Esophagus mucosa (tissue), 1 donor: ENCODE measurements around the gene RIC1. TPM values are rescaled to one million over a fixed set of nuclear protein-coding genes. Genes with fewer than 3 reads are reported as not detected.
A peak's percentile ranks its signal among the peaks of the same experiment; 100 is the strongest.
"Not testable (repeated sequence)": the region's sequence is repeated elsewhere in the genome, so short reads cannot be mapped to it uniquely, and the experiment has no call there.

Experiments
- ATAC-seq: fragments of 200-7000 bp; cut with Tn5 transposase; one replicate; pipeline ENCODE4 v1.9.1; 2020
- total RNA-seq: library from RNA; stranded (reverse); gene quantifications from one replicate; pipeline ENCODE4 v1.2.4, GENCODE V29; 2023
- donor health status: DM: yes; HTN: yes; CAD: no.

Gene RIC1
- total RNA-seq, 1 donor from 2014 or later, result 14.1 TPM

DNA sequence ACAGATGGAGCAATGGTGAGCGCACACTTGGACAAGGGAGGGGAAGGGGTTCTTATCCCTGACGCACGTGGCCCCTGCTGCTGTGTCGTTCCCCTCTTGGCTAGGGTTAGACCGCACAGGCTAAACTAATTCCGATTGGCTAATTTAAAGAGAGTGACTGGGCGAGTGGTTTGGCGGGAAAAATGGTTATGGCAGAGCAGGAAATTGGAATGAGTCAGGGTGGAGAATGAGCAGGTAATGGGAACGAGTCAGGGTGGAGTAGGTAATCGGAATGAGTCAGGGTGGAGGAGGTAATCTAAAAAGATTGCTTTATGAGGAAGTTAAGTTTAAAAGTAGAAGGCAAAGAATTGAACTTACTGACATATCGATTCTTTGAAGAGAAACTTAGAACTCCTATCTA is 46.1 kb downstream of the RIC1 start:
- not testable (repeated sequence) for ATAC-seq

DNA sequence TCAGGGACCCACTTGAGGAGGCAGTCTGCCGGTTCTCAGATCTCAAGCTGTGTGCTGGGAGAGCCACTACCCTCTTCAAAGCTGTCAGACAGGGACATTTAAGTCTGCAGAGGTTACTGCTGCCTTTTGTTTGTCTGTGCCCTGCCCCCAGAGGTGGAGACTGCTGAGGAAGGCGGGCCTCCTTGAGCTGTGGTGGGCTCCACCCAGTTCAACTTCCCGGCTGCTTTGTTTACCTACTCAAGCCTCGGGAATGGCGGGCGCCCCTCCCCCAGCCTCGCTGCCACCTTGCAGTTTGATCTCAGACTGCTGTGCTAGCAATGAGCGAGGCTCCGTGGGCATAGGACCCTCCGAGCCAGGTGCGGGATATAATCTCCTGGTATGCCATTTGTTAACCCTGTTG is 54.7 kb downstream of the RIC1 start:
- ATAC-seq, result not testable (repeated sequence)

DNA sequence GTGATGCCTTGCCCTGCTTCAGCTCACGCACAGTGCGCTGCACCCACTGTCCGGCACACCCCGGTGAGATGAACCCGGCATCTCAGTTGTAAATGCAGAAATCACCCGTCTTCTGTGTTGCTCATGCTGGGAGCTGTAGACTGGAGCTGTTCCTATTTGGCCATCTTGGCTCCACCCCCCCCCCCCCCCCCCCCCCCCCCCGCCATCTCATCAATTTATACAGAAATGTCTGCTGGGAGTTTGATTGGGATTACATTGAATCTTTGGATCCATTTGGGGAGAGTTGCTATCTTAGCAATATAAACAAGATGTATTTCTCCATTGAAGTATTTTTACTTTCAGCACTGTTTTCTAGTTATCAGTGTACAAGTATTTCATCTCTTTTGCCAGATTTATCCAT is 55.2 kb downstream of the RIC1 start:
- ATAC-seq, result no peak

DNA sequence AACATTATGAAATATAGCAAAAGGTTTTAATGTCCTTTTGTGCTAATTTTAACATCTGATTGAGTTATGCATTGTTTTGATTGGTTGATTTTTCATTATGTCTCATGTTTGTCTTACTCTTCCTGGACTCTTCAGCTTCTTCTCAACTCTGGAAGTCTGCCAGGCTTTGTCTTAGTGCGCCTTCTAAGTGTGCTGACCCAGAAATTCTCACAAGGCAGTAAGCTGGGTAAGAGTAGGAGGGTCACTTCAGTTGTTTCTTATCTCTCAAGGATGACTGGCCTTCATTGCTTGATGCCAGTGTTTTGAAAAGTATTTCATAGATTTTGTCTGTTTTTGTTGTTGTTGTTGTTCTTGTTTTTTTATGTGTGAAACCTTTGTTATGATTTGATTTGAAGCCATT is 59.2 kb downstream of the RIC1 start:
- no peak for ATAC-seq

DNA sequence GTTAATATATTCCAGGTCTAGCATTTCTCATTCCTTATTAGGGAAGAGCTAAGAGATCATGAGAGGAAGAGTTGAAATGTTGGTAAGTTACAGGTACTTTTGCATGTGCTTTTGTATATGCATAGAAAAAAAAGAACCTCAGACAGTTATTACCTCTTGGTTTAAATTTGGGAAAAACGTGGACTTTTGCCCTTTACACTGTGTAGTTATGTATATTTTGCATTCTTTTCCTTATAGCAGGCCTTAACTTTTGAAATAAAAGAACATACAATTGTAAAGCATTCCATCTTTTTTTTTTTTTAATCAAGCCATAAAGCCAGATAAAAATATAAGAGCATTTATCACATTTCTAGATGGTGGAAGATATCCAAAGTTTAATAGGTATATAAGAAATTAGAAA is 61.4 kb downstream of the RIC1 start:
- ATAC-seq, result no peak

DNA sequence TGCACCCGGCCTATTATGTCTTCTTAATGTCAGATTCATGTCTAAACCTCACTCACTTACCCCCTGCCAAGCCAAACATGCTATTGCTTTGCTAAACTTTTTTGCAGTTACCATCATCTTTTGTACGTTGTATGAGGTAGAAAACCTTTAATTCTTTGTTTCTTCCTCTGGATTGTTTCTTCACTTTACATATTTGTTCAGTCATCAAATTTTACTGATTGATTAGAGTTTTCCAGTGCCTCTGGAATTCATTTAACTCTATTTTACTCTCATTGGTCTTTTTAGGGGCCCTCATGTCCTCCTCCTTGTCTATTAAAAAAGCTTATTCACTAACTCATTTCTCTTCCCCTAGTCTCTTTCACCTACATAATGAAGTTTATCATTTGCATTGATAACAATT is 67.0 kb downstream of the RIC1 start:
- ATAC-seq, result no peak

DNA sequence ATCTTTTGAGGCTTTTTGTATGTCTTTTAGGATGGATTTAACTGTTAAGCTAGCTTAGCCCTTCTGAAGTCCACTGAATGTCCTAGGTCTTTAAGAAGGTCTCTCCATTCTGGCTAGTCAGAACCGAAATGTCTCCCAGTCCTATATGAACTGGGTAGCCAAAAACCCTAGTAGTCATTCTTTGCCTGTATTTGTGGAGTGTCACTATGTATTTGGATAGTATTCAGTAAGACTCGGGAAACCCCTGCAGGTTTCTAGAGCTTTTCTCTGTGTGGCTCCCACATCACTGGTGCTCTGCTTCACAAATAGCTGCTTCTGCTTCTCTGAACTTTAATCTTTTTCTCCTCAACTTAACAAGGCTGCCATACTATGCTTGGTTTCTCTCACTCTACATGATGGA is 68.0 kb downstream of the RIC1 start:
- no peak for ATAC-seq

DNA sequence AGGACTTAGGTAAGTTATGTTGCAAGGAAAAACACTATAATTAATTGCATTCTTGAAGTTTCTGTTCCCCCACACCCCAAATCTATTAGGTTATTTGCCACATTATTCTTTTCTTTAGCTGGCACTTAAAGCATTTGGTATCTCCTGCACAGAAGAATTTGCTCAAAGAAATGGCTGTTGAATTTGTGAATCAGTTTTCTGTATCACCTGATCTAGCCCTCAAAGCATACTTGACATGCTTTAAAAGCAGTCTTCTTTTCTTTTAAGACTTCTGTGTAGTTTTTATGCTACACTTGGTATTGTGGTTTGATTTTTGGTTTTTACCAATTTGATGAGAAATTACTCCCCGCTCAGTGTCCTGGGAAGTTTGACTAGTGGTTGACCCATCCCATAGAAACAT is 69.1 kb downstream of the RIC1 start:
- no peak for ATAC-seq

DNA sequence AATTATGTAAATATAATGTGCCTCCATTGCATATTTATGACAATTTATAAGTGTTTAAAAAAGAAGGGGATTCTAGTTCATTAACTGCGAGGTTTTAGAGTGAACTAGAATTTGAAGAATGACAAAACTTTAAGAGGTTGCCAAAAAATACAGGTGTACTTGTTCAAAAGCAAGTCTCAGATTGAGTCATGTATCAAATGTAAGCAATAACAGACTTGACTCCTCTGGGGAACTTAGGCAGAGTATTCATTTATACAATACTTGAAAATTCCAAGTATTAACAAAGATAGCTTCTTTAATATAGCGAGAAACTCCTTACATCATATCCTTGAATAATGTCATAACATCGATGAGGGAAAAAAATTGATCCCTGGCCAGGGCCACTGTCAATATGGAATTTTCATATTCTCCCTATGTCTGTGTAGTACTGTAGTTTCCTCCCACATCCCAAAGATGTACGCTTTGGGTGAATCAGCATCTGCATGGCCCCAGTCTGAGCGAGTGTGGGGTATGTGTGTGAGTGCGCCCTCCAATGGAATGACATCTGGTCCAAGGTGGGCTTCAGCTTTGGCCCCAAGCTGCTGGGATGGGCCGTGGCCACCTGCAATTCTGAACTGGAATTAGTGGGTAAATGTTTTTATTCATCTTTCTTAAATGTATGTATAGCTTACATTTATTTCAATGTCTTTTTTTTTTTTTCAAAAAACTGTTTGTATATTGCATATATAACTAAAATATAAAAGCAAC is 70.1 kb downstream of the RIC1 start:
- no peak for ATAC-seq

DNA sequence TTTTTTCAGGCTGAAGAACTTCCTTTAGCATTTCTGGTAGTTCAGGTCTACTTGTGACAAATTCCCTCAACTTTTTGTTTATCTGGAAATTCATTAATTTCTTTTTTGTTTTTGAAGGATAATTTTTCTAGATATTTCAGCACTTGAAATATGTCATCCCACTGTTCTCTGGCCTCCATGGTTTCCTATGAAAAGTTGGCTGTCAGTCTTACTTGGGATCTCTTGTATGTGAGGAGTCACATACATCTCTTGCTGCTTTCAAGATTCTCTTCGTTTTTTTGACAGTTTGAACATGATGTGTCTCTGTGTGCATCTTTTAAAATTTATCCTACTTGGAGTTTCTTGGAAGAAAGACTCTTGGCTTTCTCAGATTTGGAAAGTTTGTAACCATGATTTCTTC is 79.5 kb downstream of the RIC1 start:
- no peak for ATAC-seq

DNA sequence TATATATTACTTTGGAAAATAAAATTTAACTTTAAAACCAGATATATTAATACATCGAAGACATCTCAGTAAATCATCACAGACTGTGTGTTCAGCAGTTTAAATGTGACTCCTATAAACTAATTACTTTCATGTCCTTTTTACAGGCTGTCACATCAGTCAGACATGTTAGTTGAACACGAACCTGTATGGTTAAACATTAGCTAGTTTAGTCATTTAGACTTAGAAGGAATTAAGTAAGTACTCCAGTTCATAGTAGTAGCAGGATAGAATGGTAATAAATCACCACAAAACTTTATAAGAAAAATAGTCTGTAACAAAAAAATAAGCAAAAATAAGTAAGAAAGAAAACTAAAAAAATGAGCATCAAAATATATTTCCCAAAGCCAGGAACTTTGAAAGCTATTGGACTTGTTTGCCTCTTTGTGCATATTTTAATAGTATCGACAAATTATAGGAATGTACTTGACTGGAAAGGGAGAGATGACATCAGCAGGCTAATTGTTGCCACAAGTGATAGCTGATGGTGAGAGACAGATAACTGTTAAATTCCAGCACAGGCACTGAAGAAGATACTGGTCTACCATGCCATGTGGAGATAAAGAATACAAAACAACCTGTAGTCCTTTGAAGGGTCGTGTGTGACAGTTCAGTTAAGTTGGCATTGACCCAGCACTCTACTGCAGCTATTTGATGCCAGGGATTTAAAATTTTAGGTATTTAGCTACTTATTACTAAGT is 83.9 kb downstream of the RIC1 start:
- no peak for ATAC-seq

DNA sequence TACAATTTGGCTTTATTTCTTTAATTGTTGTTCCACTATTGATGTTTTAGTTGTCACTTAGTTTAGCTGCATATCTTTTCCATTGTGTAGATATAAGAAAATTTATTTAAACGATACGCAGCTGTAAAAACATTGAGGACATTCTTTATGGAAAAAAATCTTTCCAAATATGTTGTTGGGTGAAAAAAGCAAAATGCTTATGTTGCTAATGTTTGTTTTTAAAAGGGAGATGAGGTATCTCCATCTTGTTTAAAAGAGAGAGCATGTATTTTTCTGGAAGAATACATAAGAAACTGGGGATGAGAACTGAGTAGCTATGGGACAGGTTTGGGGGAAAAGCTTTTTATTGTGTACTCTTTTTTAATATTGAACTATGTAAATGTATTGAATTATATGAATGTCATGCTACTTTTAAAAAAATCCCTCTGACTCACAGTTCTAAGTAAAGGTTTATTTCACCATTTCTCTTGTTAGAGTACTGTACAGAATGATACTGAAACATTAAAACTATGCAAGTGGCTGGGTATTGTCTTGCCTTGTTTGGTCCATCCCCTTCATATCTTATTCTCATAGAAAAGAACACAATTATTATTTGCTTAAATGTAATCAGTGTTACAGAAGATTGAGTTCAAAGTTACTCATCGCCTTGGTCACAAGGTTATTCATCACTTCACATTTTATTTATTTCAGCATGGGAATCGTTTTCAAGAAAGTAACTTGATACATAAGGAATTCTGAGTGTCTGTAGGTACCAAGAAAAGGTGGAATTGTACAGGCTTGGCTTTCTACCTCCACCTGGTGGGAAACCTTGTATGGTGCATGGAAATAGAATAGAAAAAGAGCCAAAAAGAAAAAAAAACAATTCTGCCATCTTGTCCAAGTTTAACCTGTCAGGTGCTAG is 85.8 kb downstream of the RIC1 start:
- no peak for ATAC-seq

DNA sequence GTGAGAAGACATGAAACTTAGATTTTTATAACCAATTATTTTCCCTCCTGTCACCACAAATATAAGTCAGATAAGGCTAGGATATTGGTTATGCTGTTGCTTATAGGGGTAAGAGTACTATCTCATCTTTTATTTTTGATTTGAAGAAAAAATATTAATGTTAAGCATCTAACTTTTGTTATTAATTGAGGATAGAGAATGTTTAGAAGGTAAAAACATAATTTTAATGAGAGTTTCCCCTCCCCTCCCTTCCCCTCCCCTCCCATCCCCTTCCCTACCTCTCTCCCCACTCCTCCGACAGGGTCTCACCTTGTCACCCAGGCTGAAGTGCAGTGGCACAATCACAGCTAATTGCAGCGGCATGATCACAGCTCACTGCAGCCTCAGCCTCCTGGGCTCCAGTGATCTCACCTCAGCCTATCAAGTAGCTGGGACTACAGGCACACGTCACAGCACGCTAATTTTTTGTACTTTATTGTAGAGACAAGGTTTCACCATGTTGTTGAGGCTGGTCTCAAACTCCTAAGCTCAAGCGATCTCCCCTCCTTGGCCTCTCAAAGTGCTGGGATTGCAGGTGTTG is 86.7 kb downstream of the RIC1 start:
- ATAC-seq, result no peak

DNA sequence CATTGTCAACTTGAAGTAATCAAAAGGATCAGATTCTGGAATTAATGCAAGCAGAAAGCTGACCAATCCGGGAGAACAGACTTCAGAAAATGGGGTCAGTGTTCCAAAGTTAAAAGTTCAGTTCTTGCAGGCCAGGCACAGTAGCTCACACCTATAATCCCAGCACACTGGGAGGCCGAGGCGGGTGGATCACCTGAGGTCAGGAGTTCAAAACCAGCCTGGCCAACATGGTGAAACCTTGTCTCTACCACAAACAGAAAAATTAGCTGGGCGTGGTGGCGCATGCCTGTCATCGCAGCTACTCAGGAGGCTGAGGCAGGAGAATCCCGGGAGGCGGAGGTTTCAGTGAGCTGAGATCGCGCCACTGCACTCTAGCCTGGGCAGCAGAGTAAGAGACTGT is 88.5 kb downstream of the RIC1 start:
- ATAC-seq, result not testable (repeated sequence)

DNA sequence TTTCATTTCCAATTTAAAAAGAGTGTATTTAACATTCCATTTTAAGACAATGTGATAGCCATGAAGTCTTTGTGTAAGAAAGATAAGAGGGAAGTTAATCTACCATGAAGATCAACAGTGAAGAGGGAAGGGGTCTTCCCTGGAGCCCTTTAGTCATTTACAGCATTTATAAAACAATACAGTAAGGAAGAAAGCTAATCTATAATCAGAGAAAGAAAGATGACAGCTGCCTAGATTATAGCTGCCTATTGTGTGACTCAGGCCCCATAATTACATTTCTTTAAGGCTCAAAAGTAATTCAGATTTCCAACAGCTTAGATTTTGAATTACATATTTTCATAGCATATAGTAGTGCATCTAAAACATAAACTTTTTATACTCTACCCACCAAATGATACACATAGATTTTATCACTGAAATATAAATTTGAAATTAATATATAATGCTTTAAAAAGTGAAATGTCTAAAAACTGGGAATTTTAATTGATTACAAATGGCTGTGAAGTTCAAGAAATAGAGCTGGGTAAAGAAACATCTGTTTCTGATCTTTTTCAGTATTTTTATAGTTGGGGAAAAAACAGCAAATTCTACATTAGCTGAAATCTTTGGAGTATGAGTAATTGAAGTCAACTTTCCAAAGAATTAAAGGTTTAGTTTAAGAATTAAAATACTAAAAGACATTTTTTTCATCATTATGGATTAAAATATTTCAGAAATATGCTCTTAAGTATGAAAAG is 89.6 kb downstream of the RIC1 start:
- no peak for ATAC-seq

DNA sequence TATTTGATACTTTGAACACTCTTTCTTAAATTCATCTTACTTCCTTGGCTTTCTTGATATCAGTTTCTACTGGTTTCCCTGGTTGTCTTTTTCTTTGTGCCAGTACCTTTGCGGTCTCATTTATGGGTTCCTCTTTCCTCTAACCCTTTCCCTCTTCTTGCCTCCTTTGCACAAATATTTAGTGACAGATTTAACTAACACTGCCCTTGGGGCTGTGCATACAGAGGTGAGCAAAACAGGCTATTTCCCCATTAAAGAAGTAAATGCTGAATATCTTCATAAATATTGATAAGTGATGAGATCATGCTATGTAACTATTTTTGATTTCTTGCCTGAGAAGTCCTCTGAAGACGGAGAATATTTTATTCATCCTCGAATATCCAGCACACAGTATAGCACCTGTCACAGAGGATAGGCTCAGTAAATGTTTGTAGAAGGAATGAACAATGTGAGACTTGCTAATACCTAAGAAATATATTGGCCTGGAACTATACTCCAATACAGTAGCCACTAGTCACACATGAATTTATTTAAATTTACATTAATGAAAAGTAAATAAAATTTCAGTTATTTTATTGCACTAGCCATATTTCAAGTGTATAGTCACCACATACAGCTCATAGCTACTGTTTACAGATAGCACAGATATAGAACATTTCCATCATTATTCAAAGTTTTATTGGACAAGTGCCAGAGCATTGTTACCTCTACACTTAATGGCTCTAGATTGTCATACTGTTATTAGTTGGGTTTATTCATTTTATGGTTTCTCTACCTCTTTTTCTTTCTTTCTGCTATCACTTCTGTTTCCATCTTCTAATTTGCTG is 90.4 kb downstream of the RIC1 start:
- ATAC-seq, result no peak

DNA sequence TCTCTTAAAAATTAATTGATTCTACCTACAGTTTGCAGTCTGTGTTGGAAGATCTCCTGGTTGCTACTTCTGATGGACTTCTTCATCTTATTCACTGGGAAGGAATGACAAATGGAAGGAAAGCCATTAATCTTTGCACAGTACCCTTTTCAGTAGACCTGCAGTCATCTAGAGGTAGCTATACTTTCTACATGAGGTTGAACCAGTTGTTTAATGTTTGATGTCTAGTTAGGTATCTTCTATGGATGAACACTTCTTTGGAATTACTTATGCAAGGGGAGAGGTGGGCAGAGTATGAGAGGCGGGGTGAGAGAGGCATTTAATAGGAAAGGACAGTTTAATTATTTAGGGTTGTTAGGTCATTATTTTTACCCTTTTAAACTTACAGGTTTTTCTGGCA is 91.2 kb downstream of the RIC1 start:
- ATAC-seq, result no peak

DNA sequence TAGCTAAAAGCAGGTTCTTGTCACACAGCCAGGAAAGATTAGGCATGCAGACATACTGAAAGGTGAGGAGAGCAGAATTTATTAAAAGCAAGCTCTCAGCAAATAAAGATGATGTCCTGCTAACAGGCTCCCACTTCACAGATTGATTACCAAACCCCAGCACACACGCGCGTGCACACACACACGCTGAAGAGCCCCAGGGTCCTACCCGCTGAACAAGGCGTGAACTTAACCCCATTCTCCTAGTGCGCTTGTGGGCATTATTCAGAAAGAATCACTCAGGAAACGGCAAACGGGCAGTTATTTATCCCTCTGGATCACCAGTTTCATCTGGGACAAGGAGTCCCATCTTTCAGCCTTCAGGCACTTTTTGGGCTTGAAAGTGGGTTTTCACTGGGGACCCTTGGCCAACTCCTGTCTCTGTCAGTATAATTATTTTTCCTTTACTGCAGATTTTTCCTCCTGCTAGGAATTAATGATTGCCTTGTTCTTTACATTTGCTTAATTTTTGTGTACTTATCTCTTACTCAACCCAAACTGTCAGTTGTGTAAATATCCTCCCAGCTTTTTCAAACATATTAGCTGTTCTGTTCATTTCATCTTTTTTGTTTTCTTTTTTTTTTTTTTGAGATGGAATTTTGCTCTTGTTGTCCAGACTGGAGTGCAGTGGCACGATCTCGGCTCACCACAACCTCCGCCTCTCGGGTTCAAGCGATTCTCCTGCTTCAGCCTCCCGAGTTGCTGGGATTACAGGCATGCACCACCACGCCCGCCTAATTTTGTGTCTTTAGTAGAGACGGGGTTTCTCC is 92.6 kb downstream of the RIC1 start:
- no peak for ATAC-seq

DNA sequence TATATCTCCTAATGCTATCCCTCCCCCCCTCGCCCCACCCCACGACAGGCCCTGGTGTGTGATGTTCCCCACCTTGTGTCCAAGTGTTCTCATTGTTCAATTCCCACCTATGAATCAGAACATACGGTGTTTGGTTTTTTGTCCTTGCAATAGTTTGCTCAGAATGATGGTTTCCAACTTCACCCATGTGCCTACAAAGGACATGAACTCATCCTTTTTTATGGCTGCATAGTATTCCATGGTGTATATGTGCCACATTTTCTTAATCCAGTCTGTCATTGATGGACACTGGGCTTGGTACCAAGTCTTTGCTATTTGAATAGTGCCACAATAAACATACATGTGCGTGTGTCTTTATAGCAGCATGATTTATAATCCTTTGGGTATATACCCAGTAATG is 93.8 kb downstream of the RIC1 start:
- ATAC-seq, result not testable (repeated sequence)

DNA sequence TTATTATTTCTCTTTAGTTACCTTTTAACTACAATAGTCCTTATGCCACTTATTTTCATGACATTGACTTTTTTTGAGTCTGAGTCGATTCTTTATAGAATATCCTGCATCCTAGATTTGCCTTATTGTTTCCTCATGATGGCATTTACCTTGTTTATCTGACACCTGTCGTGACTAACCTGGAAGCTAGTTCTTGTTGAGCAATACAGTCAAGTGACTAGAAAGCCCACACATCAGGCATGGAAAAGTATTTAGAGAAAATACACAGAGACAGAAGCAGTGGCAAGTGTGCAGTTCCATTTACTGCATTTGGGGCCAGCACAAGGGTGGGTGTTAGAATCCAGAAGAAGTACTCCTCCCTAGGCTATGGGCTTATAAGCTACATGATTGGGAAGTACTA is 106.2 kb downstream of the RIC1 start:
- peak; percentile 22 for ATAC-seq
